MM.1S (cell line): ENCODE measurements around the gene SERPINB6.

Experiments
- DNase-seq: peaks from one replicate; pipeline ENCODE4 v3.0.0-alpha.2; 2015
- H2AFZ ChIP-seq: fragments of 300-600 bp; sonication (generic); 2 replicates; pipeline ENCODE4 v1.6.0; 2016; ENCODE audit warnings: antibody characterized with exemption, low read length
- H3F3A ChIP-seq: fragments of 300-600 bp; sonication (generic); 2 replicates; pipeline ENCODE4 v1.6.1; 2016; ENCODE audit warnings: mild to moderate bottlenecking, antibody characterized with exemption, low read length, moderate library complexity, mixed read lengths; ENCODE audit not compliant: insufficient read depth
- H3K27ac ChIP-seq: fragments of 300-600 bp; sonication (generic); 2 replicates; pipeline ENCODE4 v1.5.1; 2016; ENCODE audit warnings: mild to moderate bottlenecking, low read length
- H3K27me3 ChIP-seq: fragments of 300-600 bp; sonication (generic); replicated peaks from 2 replicates; pipeline ENCODE4 v1.6.0; 2016; ENCODE audit warnings: low read length; ENCODE audit not compliant: insufficient read depth
- H3K36me3 ChIP-seq: fragments of 300-600 bp; sonication (generic); replicated peaks from 2 replicates; pipeline ENCODE4 v1.6.1; 2016; ENCODE audit warnings: mild to moderate bottlenecking, low read length, mixed read lengths; ENCODE audit not compliant: insufficient read depth
- H3K4me1 ChIP-seq: fragments of 300-600 bp; sonication (generic); 2 replicates; pipeline ENCODE4 v1.6.1; 2016; ENCODE audit warnings: low read length, mixed read lengths
- H3K4me2 ChIP-seq: fragments of 300-600 bp; sonication (generic); 2 replicates; pipeline ENCODE4 v1.6.0; 2016; ENCODE audit warnings: low read depth, low read length
- H3K4me3 ChIP-seq: fragments of 300-600 bp; sonication (generic); 2 replicates; pipeline ENCODE4 v1.5.1; 2016; ENCODE audit warnings: low read length, mixed read lengths
- H3K79me2 ChIP-seq: fragments of 300-600 bp; sonication (generic); 2 replicates; pipeline ENCODE4 v1.6.1; 2016; ENCODE audit warnings: mixed run types, low read length, mixed read lengths
- H3K9ac ChIP-seq: fragments of 300-600 bp; sonication (generic); 2 replicates; pipeline ENCODE4 v1.6.1; 2016; ENCODE audit warnings: low read length, mixed read lengths
- H3K9me2 ChIP-seq: fragments of 300-600 bp; sonication (generic); replicated peaks from 2 replicates; pipeline ENCODE4 v1.6.1; 2016; ENCODE audit warnings: mild to moderate bottlenecking, low read length, mixed read lengths; ENCODE audit not compliant: insufficient read depth
- H3K9me3 ChIP-seq: fragments of 300-600 bp; sonication (generic); replicated peaks from 2 replicates; pipeline ENCODE4 v1.6.1; 2016; ENCODE audit warnings: mild to moderate bottlenecking, low read length, mixed read lengths; ENCODE audit not compliant: insufficient read depth
- H4K20me1 ChIP-seq: fragments of 300-600 bp; sonication (generic); 2 replicates; pipeline ENCODE4 v1.6.1; 2016; ENCODE audit warnings: mild to moderate bottlenecking, low read length, moderate library complexity, mixed read lengths; ENCODE audit not compliant: insufficient read depth
- EZH2 ChIP-seq: fragments of 300-600 bp; sonication (generic); optimal IDR thresholded peaks from 2 replicates; pipeline ENCODE3; 2017; ENCODE audit warnings: low read depth, mild to moderate bottlenecking, antibody characterized with exemption, low read length, mixed read lengths
- EZH2phosphoT487 ChIP-seq: fragments of 300-600 bp; sonication (generic); IDR thresholded peaks from 2 replicates; pipeline ENCODE4 v1.6.1; 2018; ENCODE audit warnings: antibody characterized with exemption, low read length
- TF ChIP-seq, protein P1 (sequence below): fragments of 300-600 bp; sonication (generic); IDR thresholded peaks from 2 replicates; pipeline ENCODE4 v1.5.1; 2016; ENCODE audit warnings: antibody characterized with exemption, low read length, mixed read lengths

Gene SERPINB6

DNA sequence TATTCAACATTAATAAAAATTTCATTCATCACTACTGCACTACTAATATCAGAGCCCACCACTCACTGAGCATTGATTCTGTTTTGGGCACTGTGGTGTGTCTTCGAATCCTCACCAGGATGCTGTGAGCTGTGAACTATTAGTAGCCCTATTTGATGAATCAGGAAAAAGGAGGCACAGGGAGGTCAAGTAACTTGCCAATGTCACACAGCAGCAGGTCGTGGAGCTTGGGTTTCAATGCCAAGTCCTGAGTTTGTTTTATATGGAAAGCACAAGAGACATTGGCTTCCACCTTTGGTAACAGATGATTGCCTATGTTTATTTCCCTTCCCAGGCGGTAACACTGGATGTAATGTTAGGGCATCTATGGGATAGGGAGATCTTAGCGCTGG, 43.3 kb upstream of the SERPINB6 start:
- H2AFZ ChIP-seq, result no peak overlapping the region
- H3K36me3 ChIP-seq, result no peaks in the 10 kb centered on the region
- no peak overlapping the region for H3K27ac ChIP-seq
- H3K4me2 ChIP-seq, result no peak overlapping the region
- H3K27me3 ChIP-seq, result no peaks in the 10 kb centered on the region
- H3K4me1 ChIP-seq, result no peaks in the 10 kb centered on the region
- TF ChIP-seq, protein P1, sequence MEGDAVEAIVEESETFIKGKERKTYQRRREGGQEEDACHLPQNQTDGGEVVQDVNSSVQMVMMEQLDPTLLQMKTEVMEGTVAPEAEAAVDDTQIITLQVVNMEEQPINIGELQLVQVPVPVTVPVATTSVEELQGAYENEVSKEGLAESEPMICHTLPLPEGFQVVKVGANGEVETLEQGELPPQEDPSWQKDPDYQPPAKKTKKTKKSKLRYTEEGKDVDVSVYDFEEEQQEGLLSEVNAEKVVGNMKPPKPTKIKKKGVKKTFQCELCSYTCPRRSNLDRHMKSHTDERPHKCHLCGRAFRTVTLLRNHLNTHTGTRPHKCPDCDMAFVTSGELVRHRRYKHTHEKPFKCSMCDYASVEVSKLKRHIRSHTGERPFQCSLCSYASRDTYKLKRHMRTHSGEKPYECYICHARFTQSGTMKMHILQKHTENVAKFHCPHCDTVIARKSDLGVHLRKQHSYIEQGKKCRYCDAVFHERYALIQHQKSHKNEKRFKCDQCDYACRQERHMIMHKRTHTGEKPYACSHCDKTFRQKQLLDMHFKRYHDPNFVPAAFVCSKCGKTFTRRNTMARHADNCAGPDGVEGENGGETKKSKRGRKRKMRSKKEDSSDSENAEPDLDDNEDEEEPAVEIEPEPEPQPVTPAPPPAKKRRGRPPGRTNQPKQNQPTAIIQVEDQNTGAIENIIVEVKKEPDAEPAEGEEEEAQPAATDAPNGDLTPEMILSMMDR, result no peak
- no peak for TF ChIP-seq EZH2phosphoT487
- TF ChIP-seq EZH2, result no peak
- no peaks in the 10 kb centered on the region for H3K9me2 ChIP-seq
- H3K9ac ChIP-seq, result no peak overlapping the region
- no peaks in the 10 kb centered on the region for H4K20me1 ChIP-seq
- H3F3A ChIP-seq, result no peaks in the 10 kb centered on the region
- no peaks in the 10 kb centered on the region for H3K9me3 ChIP-seq
- DNase-seq, result no peak
- H3K79me2 ChIP-seq, result no peaks in the 10 kb centered on the region
- H3K4me3 ChIP-seq, result no peak overlapping the region

DNA sequence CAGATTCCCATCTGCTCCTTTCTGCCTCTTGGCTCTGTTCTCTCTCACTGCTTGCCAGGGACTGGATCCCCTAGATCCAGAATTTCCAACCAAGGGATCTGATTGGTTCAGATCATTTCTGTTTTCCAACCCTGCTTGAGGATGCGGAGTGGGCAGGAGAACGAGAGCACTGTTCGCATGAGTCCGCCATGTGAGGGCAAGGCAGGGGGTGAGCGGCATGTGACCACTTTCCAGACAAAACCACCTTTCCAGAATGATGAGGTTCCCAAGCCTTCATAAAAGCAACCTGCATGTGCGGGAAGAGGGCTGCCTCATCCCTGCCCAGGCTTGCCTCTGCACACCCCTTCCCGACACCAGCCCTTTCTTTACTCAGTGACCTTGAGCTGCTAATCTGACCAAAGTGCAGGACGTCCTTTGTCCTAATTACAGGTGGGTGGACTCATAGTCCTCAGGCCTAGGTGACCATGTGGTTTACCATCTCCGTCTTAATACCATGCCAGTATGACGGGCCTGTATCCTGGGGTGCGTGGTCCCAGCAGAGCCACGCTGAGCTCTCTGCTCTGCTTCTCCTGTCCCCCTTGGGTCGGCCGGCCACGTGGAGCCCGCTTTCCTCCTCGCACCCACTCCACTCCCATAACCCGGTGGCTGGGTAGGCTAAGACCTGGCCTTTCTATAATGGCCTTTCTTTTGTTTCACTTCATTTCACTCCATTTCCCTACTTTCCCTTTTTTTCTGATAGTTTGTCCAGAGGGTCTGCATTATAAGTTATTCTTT, 42.7 kb upstream of the SERPINB6 start:
- Histone ChIP-seq H2AFZ (no peak overlapping the region), H3K9me3 (no peaks in the 10 kb centered on the region), H3K9me2 (no peaks in the 10 kb centered on the region), H3K36me3 (no peaks in the 10 kb centered on the region), H4K20me1 (no peaks in the 10 kb centered on the region), H3K27me3 (no peaks in the 10 kb centered on the region), H3K79me2 (no peaks in the 10 kb centered on the region), H3K27ac (no peak overlapping the region), H3F3A (no peaks in the 10 kb centered on the region), H3K4me1 (no peaks in the 10 kb centered on the region), H3K4me2 (no peak overlapping the region), H3K4me3 (no peak overlapping the region), H3K9ac (no peak overlapping the region)
- TF ChIP-seq, protein P1, result no peak
- TF ChIP-seq EZH2phosphoT487 (no peak), EZH2 (no peak)
- no peak for DNase-seq

DNA sequence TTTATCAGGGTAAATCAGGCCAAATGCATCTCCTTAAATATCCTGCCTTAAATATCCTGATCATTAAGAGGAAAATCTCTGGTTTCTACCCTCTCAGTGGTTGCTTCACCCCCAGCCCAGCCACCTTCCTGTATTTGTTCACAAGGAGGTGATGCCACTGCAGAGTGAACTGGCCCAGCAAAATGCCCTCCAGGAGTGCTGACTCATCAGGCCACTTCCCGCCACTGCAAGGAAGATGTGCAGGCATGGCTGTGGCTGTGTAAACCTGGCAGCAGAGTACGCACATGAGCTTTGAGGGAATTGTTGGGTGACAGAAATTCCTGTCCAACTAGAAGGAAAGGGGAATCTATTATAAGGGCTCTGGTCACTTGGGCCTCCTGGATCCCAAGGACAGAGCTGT, 42.1 kb upstream of the SERPINB6 start:
- H3K79me2 ChIP-seq, result no peaks in the 10 kb centered on the region
- DNase-seq, result no peak
- H3K9me2 ChIP-seq, result no peaks in the 10 kb centered on the region
- H3F3A ChIP-seq, result no peaks in the 10 kb centered on the region
- H3K27ac ChIP-seq, result no peak overlapping the region
- no peak overlapping the region for H3K4me3 ChIP-seq
- no peak overlapping the region for H2AFZ ChIP-seq
- TF ChIP-seq EZH2 (no peak), EZH2phosphoT487 (no peak)
- TF ChIP-seq, protein P1, result no peak
- H3K27me3 ChIP-seq, result no peaks in the 10 kb centered on the region
- H3K4me1 ChIP-seq, result no peaks in the 10 kb centered on the region
- H3K9me3 ChIP-seq, result no peaks in the 10 kb centered on the region
- H3K36me3 ChIP-seq, result no peaks in the 10 kb centered on the region
- H4K20me1 ChIP-seq, result no peaks in the 10 kb centered on the region
- no peak overlapping the region for H3K4me2 ChIP-seq
- H3K9ac ChIP-seq, result no peak overlapping the region
